ENCODE data around the gene TMEM151A.

Gene TMEM151A

GRCh38 chr11:66338276-66339161 is 46.8 kb downstream of the TMEM151A start:
- no peak for DNase-seq

GRCh38 chr11:66339162-66339675 is 47.5 kb downstream of the TMEM151A start:
- DNase-seq, result no peak

- DNase-seq, result no peak
Measured at GRCh38 chr11:66339686-66340483, 48.2 kb downstream of the TMEM151A start.

GRCh38 chr11:66340596-66341501 is 49.2 kb downstream of the TMEM151A start:
- no peak for DNase-seq

GRCh38 chr11:66341502-66342126 is 49.9 kb downstream of the TMEM151A start:
- DNase-seq, result no peak

- no peak for DNase-seq
Measured at GRCh38 chr11:66343176-66343575, 51.5 kb downstream of the TMEM151A start.

- DNase-seq, result peak; percentile 88 to 92
Measured at GRCh38 chr11:66344550-66345315, 53.0 kb downstream of the TMEM151A start, which contains the start of gene BRMS1. TSS of gene BRMS1 (minus strand) at chr11:66345104. CDS start at chr11:66342234, 2,870 bp downstream.

- DNase-seq, result no peak
Measured at GRCh38 chr11:66345316-66345649, 53.6 kb downstream of the TMEM151A start.

Measured in SW 1271 (cell line).